ENCODE data around the gene SEMA5B.

SEMA5B gene

GRCh38 chr3:122967765-122968164 is 59.8 kb downstream of the SEMA5B start:
- DNase-seq, result no peak

GRCh38 chr3:122967356-122967755 is 60.2 kb downstream of the SEMA5B start:
- no peak for DNase-seq

- DNase-seq, result no peak
Measured at GRCh38 chr3:122966045-122966444, 61.5 kb downstream of the SEMA5B start.

GRCh38 chr3:122964811-122965210 is 62.8 kb downstream of the SEMA5B start:
- DNase-seq, result no peak

- DNase-seq, result no peak
Measured at GRCh38 chr3:122962149-122962548, 65.4 kb downstream of the SEMA5B start.

- DNase-seq, result no peak
Measured at GRCh38 chr3:122961146-122961545, 66.4 kb downstream of the SEMA5B start.

- DNase-seq, result no peak
Measured at GRCh38 chr3:122960652-122961051, 66.9 kb downstream of the SEMA5B start.

- no peak for DNase-seq
Measured at GRCh38 chr3:122959339-122959738, 68.2 kb downstream of the SEMA5B start.

- DNase-seq, result no peak
Measured at GRCh38 chr3:122957707-122958689, 69.6 kb downstream of the SEMA5B start.

- DNase-seq, result no peak
Measured at GRCh38 chr3:122956693-122957455, 70.7 kb downstream of the SEMA5B start.

- no peak for DNase-seq
Measured at GRCh38 chr3:122955916-122956692, 71.5 kb downstream of the SEMA5B start.

GRCh38 chr3:122952520-122952919 is 75.0 kb downstream of the SEMA5B start:
- DNase-seq, result no peak

GRCh38 chr3:122948408-122948807 is 79.2 kb downstream of the SEMA5B start:
- DNase-seq, result no peak

GRCh38 chr3:122947738-122948137 is 79.8 kb downstream of the SEMA5B start:
- DNase-seq, result no peak

- no peak for DNase-seq
Measured at GRCh38 chr3:122947196-122947595, 80.4 kb downstream of the SEMA5B start.

- no peak for DNase-seq
Measured at GRCh38 chr3:122946185-122946584, 81.4 kb downstream of the SEMA5B start.

- DNase-seq, result no peak
Measured at GRCh38 chr3:122945230-122945629, 82.3 kb downstream of the SEMA5B start.

GRCh38 chr3:122944671-122945161 is 82.8 kb downstream of the SEMA5B start:
- DNase-seq, result no peak

GRCh38 chr3:122943828-122944190 is 83.8 kb downstream of the SEMA5B start:
- no peak for DNase-seq

GRCh38 chr3:122942937-122943827 is 84.4 kb downstream of the SEMA5B start:
- DNase-seq, result no peak

GRCh38 chr3:122942239-122942638 is 85.3 kb downstream of the SEMA5B start:
- DNase-seq, result no peak
